Endothelial cell (in vitro differentiated cells): ENCODE results near the gene COX5B. TPM values are rescaled to one million over a fixed set of nuclear protein-coding genes. Genes with fewer than 3 reads are reported as not detected.

Experiments used
- DNase-seq: peaks from one replicate; pipeline ENCODE4 v3.0.0; 2021; ENCODE audit warnings: low spot score
- H3K27ac Mint-ChIP-seq: one replicate; pipeline ENCODE4 v1.8.0; 2021; ENCODE audit warnings: mixed read lengths, inconsistent platforms; ENCODE audit not compliant: unreplicated experiment
- H3K27me3 Mint-ChIP-seq: one replicate; pipeline ENCODE4 v1.8.0; 2021; ENCODE audit warnings: mild to moderate bottlenecking, moderate library complexity, mixed read lengths, inconsistent platforms; ENCODE audit not compliant: unreplicated experiment
- H3K36me3 Mint-ChIP-seq: one replicate; pipeline ENCODE4 v1.8.0; 2021; ENCODE audit warnings: mild to moderate bottlenecking, low read depth, mixed read lengths, inconsistent platforms; ENCODE audit not compliant: unreplicated experiment
- H3K4me1 Mint-ChIP-seq: one replicate; pipeline ENCODE4 v1.8.0; 2021; ENCODE audit warnings: mild to moderate bottlenecking, mixed read lengths, inconsistent platforms; ENCODE audit not compliant: unreplicated experiment
- H3K4me3 Mint-ChIP-seq: one replicate; pipeline ENCODE4 v1.8.0; 2021; ENCODE audit warnings: mild to moderate bottlenecking, mixed read lengths, inconsistent platforms; ENCODE audit not compliant: unreplicated experiment
- H3K9me3 Mint-ChIP-seq: one replicate; pipeline ENCODE4 v1.8.0; 2021; ENCODE audit warnings: mixed read lengths, inconsistent platforms; ENCODE audit not compliant: unreplicated experiment
- CTCF ChIP-seq: fragments of 200-600 bp; sonication (generic); IDR thresholded peaks from one replicate; pipeline ENCODE4 v1.5.0; 2021; ENCODE audit warnings: antibody characterized with exemption; ENCODE audit not compliant: unreplicated experiment
- total RNA-seq: library from RNA; stranded (reverse); fragmentation: NEBNext Ultra II Directional; extraction: Animal tissue kit (Norgen Biotek cat#: 25700); gene quantifications from one replicate; pipeline ENCODE4 v1.2.1, GENCODE V29; 2021; ENCODE audit not compliant: unreplicated experiment

COX5B gene
- total RNA-seq, 1 donor from 2014 or later, result 191 TPM

- no peak for DNase-seq
- no peak for TF ChIP-seq CTCF
- H3K36me3 Mint-ChIP-seq, result peaks cover 30% of the 10 kb centered on the region
Measured at GRCh38 chr2:97660775-97661389, 15.0 kb downstream of the COX5B start.

GRCh38 chr2:97661927-97662326 lies 16.1 kb downstream of the COX5B start:
- peaks cover 27% of the 10 kb centered on the region for H3K36me3 Mint-ChIP-seq
- peak overlapping the region; percentile 13 for H3K27ac Mint-ChIP-seq
- H3K27me3 Mint-ChIP-seq, result peaks cover 19% of the 10 kb centered on the region
- no peaks in the 10 kb centered on the region for H3K9me3 Mint-ChIP-seq
- peak overlapping the region; percentile 51 for H3K4me3 Mint-ChIP-seq
- TF ChIP-seq CTCF, result no peak
- DNase-seq, result no peak
- H3K4me1 Mint-ChIP-seq, result peaks cover 21% of the 10 kb centered on the region

More at GRCh38 chr2:97660775-97661389, 15.0 kb downstream of the COX5B start:
- Mint-ChIP-seq H3K27ac (peak overlapping the region; percentile 57), H3K9me3 (no peaks in the 10 kb centered on the region), H3K4me3 (no peak overlapping the region), H3K4me1 (peaks cover 21% of the 10 kb centered on the region), H3K27me3 (peaks cover 19% of the 10 kb centered on the region)

GRCh38 chr2:97662386-97662894 lies 16.6 kb downstream of the COX5B start:
- H3K9me3 Mint-ChIP-seq, result no peaks in the 10 kb centered on the region
- peak overlapping the region; percentile 94 for H3K4me3 Mint-ChIP-seq
- H3K4me1 Mint-ChIP-seq, result peaks cover 21% of the 10 kb centered on the region
- peaks cover 25% of the 10 kb centered on the region for H3K36me3 Mint-ChIP-seq
- DNase-seq, result no peak
- no peak for TF ChIP-seq CTCF
- peak overlapping the region; percentile 98 for H3K27ac Mint-ChIP-seq
- peaks cover 19% of the 10 kb centered on the region for H3K27me3 Mint-ChIP-seq

- DNase-seq, result peak; percentile 71
- TF ChIP-seq CTCF, result no peak
- peak overlapping the region; percentile 98 for H3K27ac Mint-ChIP-seq
Measured at GRCh38 chr2:97662895-97663625, 17.2 kb downstream of the COX5B start.

GRCh38 chr2:97663626-97663961 lies 17.7 kb downstream of the COX5B start:
- TF ChIP-seq CTCF, result no peak
- H3K4me1 Mint-ChIP-seq, result peaks cover 23% of the 10 kb centered on the region
- DNase-seq, result no peak
- peaks cover 17% of the 10 kb centered on the region for H3K36me3 Mint-ChIP-seq
- no peak overlapping the region for H3K27ac Mint-ChIP-seq
- H3K9me3 Mint-ChIP-seq, result no peaks in the 10 kb centered on the region
- peaks cover 13% of the 10 kb centered on the region for H3K27me3 Mint-ChIP-seq
- no peak overlapping the region for H3K4me3 Mint-ChIP-seq

More at GRCh38 chr2:97662895-97663625, 17.2 kb downstream of the COX5B start:
- H3K9me3 Mint-ChIP-seq, result no peaks in the 10 kb centered on the region
- peaks cover 23% of the 10 kb centered on the region for H3K4me1 Mint-ChIP-seq
- H3K36me3 Mint-ChIP-seq, result peaks cover 22% of the 10 kb centered on the region
- H3K4me3 Mint-ChIP-seq, result peak overlapping the region; percentile 94
- H3K27me3 Mint-ChIP-seq, result peaks cover 15% of the 10 kb centered on the region
